Naive thymus-derived CD8-positive, alpha-beta T cell (primary cell): ENCODE data around the gene PRR20G. TPM values are rescaled to one million over a fixed set of nuclear protein-coding genes. Genes with fewer than 3 reads are reported as not detected.

Experiments
- ATAC-seq, 2 donors: fragments of 150-1000 bp; cut with Tn5 transposase in 1 of 2; sonication (Bioruptor Pico), chemical (Tn5 transposase) in 1 of 2; 1 replicate in 1 of 2; 2 replicates in 1 of 2; pipeline ENCODE4 v1.10.0; 2021; ENCODE audit warnings: mild to moderate bottlenecking in 2 of 2, moderate library complexity in 2 of 2
- POLR2A ChIA-PET: fragments of 350-600 bp; sonication (Branson Sonifier 250); formaldehyde crosslinking; loops from one replicate; lab custom pipeline; 2021; ENCODE audit warnings: antibody characterized with exemption; lab: Charles Lee
- DNase-seq, 10 donors: peaks; one replicate each; pipeline versions ENCODE4 v3.0.0 to v3.0.0-alpha.2; 2020 to 2022
- H3K27ac Mint-ChIP-seq, 10 donors: one replicate each; pipeline ENCODE4 v1.8.0; 2020 to 2022; ENCODE audit warnings: mild to moderate bottlenecking in 10 of 10, mixed read lengths in 10 of 10, moderate library complexity in 4 of 10, inconsistent platforms in 1 of 10
- H3K27me3 Mint-ChIP-seq, 5 donors: one replicate each; pipeline ENCODE4 v1.8.0; 2021 to 2022; ENCODE audit warnings: mixed read lengths in 5 of 5
- H3K36me3 Mint-ChIP-seq, 3 donors: one replicate each; pipeline ENCODE4 v1.8.0; 2020 to 2022; ENCODE audit warnings: mixed read lengths in 3 of 3, mild to moderate bottlenecking in 2 of 3, inconsistent platforms in 1 of 3
- H3K4me1 Mint-ChIP-seq, 4 donors: one replicate each; pipeline ENCODE4 v1.8.0; 2021 to 2022; ENCODE audit warnings: mixed read lengths in 4 of 4
- H3K4me3 Mint-ChIP-seq, 10 donors: one replicate each; pipeline ENCODE4 v1.8.0; 2020 to 2022; ENCODE audit warnings: mild to moderate bottlenecking in 10 of 10, mixed read lengths in 10 of 10, moderate library complexity in 6 of 10, inconsistent platforms in 1 of 10
- H3K9me3 Mint-ChIP-seq, 9 donors: one replicate each; pipeline ENCODE4 v1.8.0; 2020 to 2022; ENCODE audit warnings: mixed read lengths in 9 of 9, mild to moderate bottlenecking in 3 of 9, inconsistent platforms in 1 of 9, moderate library complexity in 1 of 9
- polyA plus RNA-seq, 3 donors: library from polyadenylated mRNA; unstranded; fragments of 300-500 nt; fragmentation: Illumina TruSeq; gene quantifications; one replicate each; pipeline ENCODE4 v1.2.3, GENCODE V29; 2021
- total RNA-seq, 8 experiments: library from RNA in 2 of 8; stranded (reverse) in 2 of 8; gene quantifications; one replicate each; pipeline ENCODE4 v1.2.3 and lab custom pipeline; 2021 to 2026

The PRR20G gene
- total and polyA plus RNA-seq, 5 experiments from 2014 or later: not detected

- H3K27me3 Mint-ChIP-seq: peaks cover 0 to 19% (median 15%) of the 10 kb centered on the region in 5 donors
- no peaks in the 10 kb centered on the region for H3K36me3 Mint-ChIP-seq
- no peak for DNase-seq
- no peak overlapping the region for H3K4me3 Mint-ChIP-seq
- H3K9me3 Mint-ChIP-seq: peaks cover 0 to 3% (median 0%) of the 10 kb centered on the region in 9 donors
- H3K4me1 Mint-ChIP-seq: peaks cover 0 to 5% (median 0%) of the 10 kb centered on the region in 4 donors
- ATAC-seq: no peak
- POLR2A ChIA-PET: no interaction called here
- H3K27ac Mint-ChIP-seq: no peak overlapping the region
Measured at GRCh38 chr3:127259882-127260281, 28.0 kb downstream of the PRR20G start.

GRCh38 chr3:127258733-127259132 is 29.1 kb downstream of the PRR20G start:
- Mint-ChIP-seq H3K9me3 (peaks cover 0 to 2% (median 0%) of the 10 kb centered on the region in 9 donors), H3K4me1 (peaks cover 0 to 4% (median 0%) of the 10 kb centered on the region in 4 donors), H3K27ac (no peak overlapping the region), H3K4me3 (no peak overlapping the region), H3K36me3 (no peaks in the 10 kb centered on the region), H3K27me3 (peaks cover 2 to 15% (median 7%) of the 10 kb centered on the region in 5 donors)
- DNase-seq (no peak), ATAC-seq (no peak)
- POLR2A ChIA-PET: no interaction called here

DNA sequence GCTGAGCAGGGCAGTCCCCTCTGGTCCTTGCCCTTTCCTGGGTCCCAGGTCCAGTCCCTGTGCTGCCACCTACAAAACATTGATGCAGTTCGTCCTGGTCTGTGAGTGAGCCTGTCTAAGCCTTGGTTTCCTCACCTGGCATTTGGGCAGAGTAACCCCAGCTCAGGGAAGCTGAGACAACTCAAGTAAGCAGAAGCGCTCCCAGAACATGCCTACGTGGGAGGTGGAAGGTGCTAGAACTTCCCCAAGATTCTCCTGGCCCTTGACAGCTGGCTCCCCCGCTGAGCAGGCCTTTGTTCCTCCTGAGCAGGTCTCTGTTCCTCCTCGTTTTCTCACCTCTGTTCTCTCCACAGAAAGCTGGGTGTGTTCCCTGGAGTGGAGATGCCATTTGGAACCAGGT is 30.5 kb downstream of the PRR20G start:
- POLR2A ChIA-PET: no interaction called here
- H3K4me3 Mint-ChIP-seq: no peak overlapping the region
- no peaks in the 10 kb centered on the region for H3K36me3 Mint-ChIP-seq
- ATAC-seq: no peak
- H3K27ac Mint-ChIP-seq: no peak overlapping the region
- peaks cover 2 to 29% (median 5%) of the 10 kb centered on the region in 5 donors for H3K27me3 Mint-ChIP-seq
- peaks cover 0 to 2% (median 0%) of the 10 kb centered on the region in 9 donors for H3K9me3 Mint-ChIP-seq
- H3K4me1 Mint-ChIP-seq: peaks cover 0 to 6% (median 0%) of the 10 kb centered on the region in 4 donors
- DNase-seq: peak in 1 of 10 donors; percentile 28

DNA sequence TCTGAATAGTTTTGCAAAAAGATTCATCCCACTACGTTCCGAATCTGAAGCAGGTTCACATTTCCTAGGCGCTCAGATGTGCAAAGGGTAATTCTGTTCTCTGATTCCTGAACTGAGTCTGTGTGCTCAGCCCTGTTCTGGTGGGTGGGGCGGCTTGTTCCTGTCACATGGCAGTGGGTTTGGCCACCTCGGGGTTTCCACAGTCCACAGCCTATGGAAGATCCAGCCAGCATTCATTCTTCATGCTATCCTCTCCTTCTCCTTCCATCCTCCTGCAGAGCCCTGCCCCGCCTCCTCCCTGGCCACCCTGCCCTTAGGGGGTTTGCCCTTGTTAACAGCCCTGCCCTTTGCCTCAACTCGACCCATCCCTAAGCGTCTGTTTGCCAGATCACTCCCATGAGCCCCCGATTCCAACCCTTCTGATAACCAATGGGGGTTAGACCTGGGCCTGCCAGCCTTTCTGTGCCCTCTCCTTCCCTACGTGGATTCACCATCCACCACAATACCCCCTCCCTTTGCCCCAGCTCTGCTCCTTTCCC is 31.0 kb downstream of the PRR20G start:
- Mint-ChIP-seq H3K9me3 (peaks cover 0 to 3% (median 0%) of the 10 kb centered on the region in 9 donors), H3K4me3 (no peak overlapping the region), H3K36me3 (no peaks in the 10 kb centered on the region), H3K4me1 (peaks cover 0 to 6% (median 0%) of the 10 kb centered on the region in 4 donors), H3K27me3 (peaks cover 2 to 31% (median 5%) of the 10 kb centered on the region in 5 donors), H3K27ac (no peak overlapping the region)
- no peak for ATAC-seq
- no peak for DNase-seq
- POLR2A ChIA-PET: no interaction called here

GRCh38 chr3:127256138-127256537 is 31.7 kb downstream of the PRR20G start:
- Mint-ChIP-seq H3K27me3 (peaks cover 2 to 31% (median 5%) of the 10 kb centered on the region in 5 donors), H3K9me3 (peaks cover 0 to 10% (median 0%) of the 10 kb centered on the region in 9 donors), H3K4me1 (peaks cover 0 to 6% (median 0%) of the 10 kb centered on the region in 4 donors), H3K4me3 (no peak overlapping the region), H3K36me3 (no peaks in the 10 kb centered on the region), H3K27ac (peak overlapping the region in 2 of 10 donors; percentile 30 to 73)
- POLR2A ChIA-PET: no interaction called here
- ATAC-seq (no peak), DNase-seq (peak in 1 of 10 donors; percentile 28)

GRCh38 chr3:127255516-127255915 is 32.3 kb downstream of the PRR20G start:
- Mint-ChIP-seq H3K9me3 (peaks cover 0 to 12% (median 0%) of the 10 kb centered on the region in 9 donors), H3K27me3 (peaks cover 2 to 31% (median 5%) of the 10 kb centered on the region in 5 donors), H3K27ac (no peak overlapping the region), H3K4me3 (no peak overlapping the region), H3K4me1 (peaks cover 0 to 6% (median 0%) of the 10 kb centered on the region in 4 donors), H3K36me3 (no peaks in the 10 kb centered on the region)
- no peak for DNase-seq
- POLR2A ChIA-PET: no interaction called here
- no peak for ATAC-seq

- peaks cover 0 to 6% (median 0%) of the 10 kb centered on the region in 3 donors for H3K36me3 Mint-ChIP-seq
- H3K9me3 Mint-ChIP-seq: peaks cover 0 to 20% (median 6%) of the 10 kb centered on the region in 9 donors
- H3K27ac Mint-ChIP-seq: no peak overlapping the region
- ATAC-seq (no peak), DNase-seq (no peak)
- peaks cover 0 to 6% (median 0%) of the 10 kb centered on the region in 4 donors for H3K4me1 Mint-ChIP-seq
- POLR2A ChIA-PET: no interaction called here
- H3K4me3 Mint-ChIP-seq: no peak overlapping the region
- peaks cover 2 to 31% (median 5%) of the 10 kb centered on the region in 5 donors for H3K27me3 Mint-ChIP-seq
Measured at GRCh38 chr3:127254730-127255129, 33.1 kb downstream of the PRR20G start.

DNA sequence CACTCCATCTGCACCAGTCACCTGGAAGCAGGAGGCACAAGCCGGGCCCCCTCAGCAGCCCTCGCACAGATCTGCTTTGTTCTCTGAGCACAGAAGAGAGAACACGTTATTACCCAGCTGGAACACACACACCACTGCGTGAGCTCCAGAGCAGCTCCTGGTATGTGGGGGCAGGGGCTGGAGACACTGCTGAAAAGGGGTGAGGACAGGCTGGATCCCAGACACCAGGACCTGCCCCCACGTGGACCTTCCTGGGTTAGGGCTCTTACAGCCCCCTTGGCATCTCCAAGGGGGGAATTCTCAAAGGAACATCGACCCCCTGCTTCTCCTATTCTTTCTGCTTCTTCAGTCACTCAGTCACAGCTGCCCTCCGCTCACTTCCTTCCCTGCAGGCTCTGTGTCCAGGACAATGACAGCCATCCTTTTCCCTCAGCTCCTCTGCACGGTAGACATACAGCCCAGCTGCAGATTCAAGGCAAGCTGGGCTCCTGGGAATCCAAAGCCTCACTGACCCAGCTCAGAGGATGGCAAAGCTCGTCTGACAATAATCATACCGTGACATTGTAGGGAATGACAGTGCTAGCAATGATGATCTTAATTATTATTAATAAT is 33.7 kb downstream of the PRR20G start:
- Mint-ChIP-seq H3K27ac (no peak overlapping the region), H3K36me3 (peaks cover 0 to 9% (median 0%) of the 10 kb centered on the region in 3 donors), H3K4me3 (no peak overlapping the region), H3K4me1 (peaks cover 0 to 6% (median 0%) of the 10 kb centered on the region in 4 donors), H3K27me3 (peaks cover 2 to 31% (median 2%) of the 10 kb centered on the region in 5 donors), H3K9me3 (peaks cover 0 to 20% (median 7%) of the 10 kb centered on the region in 9 donors)
- ATAC-seq: no peak
- peak in 1 of 10 donors; percentile 37 for DNase-seq
- POLR2A ChIA-PET: no interaction called here

GRCh38 chr3:127253491-127253890 is 34.4 kb downstream of the PRR20G start:
- ATAC-seq: no peak
- POLR2A ChIA-PET: no interaction called here
- no peak overlapping the region for H3K27ac Mint-ChIP-seq

GRCh38 chr3:127252446-127252845 is 35.4 kb downstream of the PRR20G start:
- no peak for ATAC-seq
- Mint-ChIP-seq H3K27ac (no peak overlapping the region), H3K4me1 (peaks cover 0 to 6% (median 0%) of the 10 kb centered on the region in 4 donors), H3K9me3 (peaks cover 0 to 31% (median 20%) of the 10 kb centered on the region in 9 donors), H3K27me3 (peaks cover 2 to 22% (median 2%) of the 10 kb centered on the region in 5 donors), H3K36me3 (peaks cover 0 to 26% (median 0%) of the 10 kb centered on the region in 3 donors), H3K4me3 (no peak overlapping the region)
- POLR2A ChIA-PET: no interaction called here
- DNase-seq: no peak

More at GRCh38 chr3:127253491-127253890, 34.4 kb downstream of the PRR20G start:
- Mint-ChIP-seq H3K4me1 (peaks cover 0 to 6% (median 0%) of the 10 kb centered on the region in 4 donors), H3K27me3 (peaks cover 2 to 28% (median 2%) of the 10 kb centered on the region in 5 donors), H3K4me3 (no peak overlapping the region), H3K9me3 (peaks cover 0 to 20% (median 11%) of the 10 kb centered on the region in 9 donors), H3K36me3 (peaks cover 0 to 16% (median 0%) of the 10 kb centered on the region in 3 donors)
- DNase-seq: no peak

DNA sequence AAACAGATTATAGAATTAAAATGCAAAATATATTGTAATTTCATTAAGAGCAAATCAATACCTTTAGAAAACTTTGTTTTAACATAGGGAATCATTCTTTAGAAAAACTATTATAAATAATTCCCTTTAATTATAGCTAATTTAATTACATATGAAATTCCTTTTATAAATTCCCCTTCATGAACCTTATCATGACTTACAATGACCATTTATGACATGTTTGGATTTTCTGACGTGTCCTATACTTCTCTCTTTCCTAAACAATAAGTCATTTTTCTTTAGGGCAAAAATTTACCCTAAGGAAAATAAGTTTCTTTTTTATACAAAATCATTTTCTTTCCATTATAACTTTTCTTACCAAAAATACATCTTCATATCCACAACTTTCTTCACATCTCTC is 37.8 kb downstream of the PRR20G start:
- POLR2A ChIA-PET: no interaction called here
- DNase-seq (no peak), ATAC-seq (no peak)
- peaks cover 0 to 4% (median 0%) of the 10 kb centered on the region in 4 donors for H3K4me1 Mint-ChIP-seq
- H3K4me3 Mint-ChIP-seq: no peak overlapping the region
- peaks cover 2 to 22% (median 2%) of the 10 kb centered on the region in 5 donors for H3K27me3 Mint-ChIP-seq
- peaks cover 12 to 55% (median 38%) of the 10 kb centered on the region in 9 donors for H3K9me3 Mint-ChIP-seq
- H3K36me3 Mint-ChIP-seq: peaks cover 0 to 49% (median 3%) of the 10 kb centered on the region in 3 donors
- H3K27ac Mint-ChIP-seq: no peak overlapping the region

DNA sequence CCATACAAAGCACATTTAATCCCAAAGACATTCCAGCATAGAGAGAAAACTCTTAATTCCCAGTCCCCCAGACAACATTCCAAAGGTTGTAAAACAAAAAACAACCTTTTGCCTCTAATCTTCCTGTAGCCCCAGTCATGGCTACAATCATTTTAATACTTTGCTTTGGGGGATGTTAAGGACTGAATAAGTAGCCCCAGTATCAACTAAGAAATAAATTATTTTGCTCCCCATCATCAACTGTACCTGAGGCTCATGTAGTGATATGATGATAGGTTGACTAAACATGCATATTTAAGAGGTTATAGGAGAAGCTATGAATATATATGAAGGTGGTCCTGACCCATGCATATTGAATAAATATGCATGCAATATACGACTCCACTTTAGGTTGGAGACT is 40.6 kb downstream of the PRR20G start:
- peaks cover 0 to 66% (median 4%) of the 10 kb centered on the region in 3 donors for H3K36me3 Mint-ChIP-seq
- ATAC-seq: no peak
- H3K9me3 Mint-ChIP-seq: peaks cover 12 to 79% (median 48%) of the 10 kb centered on the region in 9 donors
- DNase-seq: no peak
- H3K27ac Mint-ChIP-seq: no peak overlapping the region
- no peaks in the 10 kb centered on the region for H3K4me1 Mint-ChIP-seq
- POLR2A ChIA-PET: no interaction called here
- H3K4me3 Mint-ChIP-seq: no peak overlapping the region
- H3K27me3 Mint-ChIP-seq: peaks cover 0 to 1% (median 0%) of the 10 kb centered on the region in 5 donors

GRCh38 chr3:127238602-127239001 is 49.2 kb downstream of the PRR20G start:
- ATAC-seq (no peak), DNase-seq (no peak)
- Mint-ChIP-seq H3K4me3 (no peak overlapping the region), H3K4me1 (no peaks in the 10 kb centered on the region), H3K36me3 (peaks cover 0 to 16% (median 7%) of the 10 kb centered on the region in 3 donors), H3K27me3 (peaks cover 4 to 22% (median 7%) of the 10 kb centered on the region in 5 donors), H3K9me3 (peaks cover 4 to 26% (median 21%) of the 10 kb centered on the region in 9 donors), H3K27ac (no peak overlapping the region)
- POLR2A ChIA-PET: no interaction called here
